RPMI7951 (cell line): ENCODE results near the gene HIC1. TPM values are rescaled to one million over a fixed set of nuclear protein-coding genes. Genes with fewer than 3 reads are reported as not detected.

ENCODE experiments used
- DNase-seq: peaks from one replicate; pipeline ENCODE4 v3.0.0-alpha.2; 2012; ENCODE audit warnings: low read depth
- total RNA-seq: library from RNA; depleted of rRNA; stranded (reverse); fragments of >200 nt; shearing (Covaris generic); gene quantifications from 2 replicates; pipeline ENCODE4 v1.2.3, GENCODE V29; 2014

HIC1 gene
- total RNA-seq, 1 experiment from 2014 or later, result 4.6 TPM

GRCh38 chr17:2076087-2076984 lies 21.4 kb downstream of the HIC1 start:
- DNase-seq, result peak; percentile 96

DNA sequence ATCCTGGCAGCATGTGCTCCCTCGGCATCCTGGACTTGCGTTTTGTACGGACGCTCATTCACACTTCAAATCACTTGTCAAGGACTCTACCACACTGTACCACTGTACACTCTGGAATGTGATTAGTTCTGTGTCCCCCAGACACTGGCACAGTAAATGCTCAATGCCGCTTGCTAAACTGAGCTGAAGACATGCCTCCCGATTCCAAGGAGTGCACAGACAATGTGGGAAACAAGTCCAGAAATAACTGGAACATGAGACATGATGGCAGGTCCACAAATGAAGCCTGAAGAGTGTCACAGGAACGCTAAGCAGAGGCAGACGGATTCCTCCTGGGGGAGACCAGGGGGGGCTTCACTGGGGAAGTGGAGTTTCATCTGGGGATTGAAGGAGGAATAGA lies 22.1 kb downstream of the HIC1 start:
- no peak for DNase-seq

GRCh38 chr17:2081564-2081963 lies 26.7 kb downstream of the HIC1 start:
- DNase-seq, result peak; percentile 90

- peak; percentile 77 for DNase-seq
Measured at GRCh38 chr17:2082003-2082781, 27.3 kb downstream of the HIC1 start.

GRCh38 chr17:2083613-2084035 lies 28.7 kb downstream of the HIC1 start:
- no peak for DNase-seq

- peak; percentile 96 for DNase-seq
Measured at GRCh38 chr17:2084036-2084765, 29.3 kb downstream of the HIC1 start.

DNA sequence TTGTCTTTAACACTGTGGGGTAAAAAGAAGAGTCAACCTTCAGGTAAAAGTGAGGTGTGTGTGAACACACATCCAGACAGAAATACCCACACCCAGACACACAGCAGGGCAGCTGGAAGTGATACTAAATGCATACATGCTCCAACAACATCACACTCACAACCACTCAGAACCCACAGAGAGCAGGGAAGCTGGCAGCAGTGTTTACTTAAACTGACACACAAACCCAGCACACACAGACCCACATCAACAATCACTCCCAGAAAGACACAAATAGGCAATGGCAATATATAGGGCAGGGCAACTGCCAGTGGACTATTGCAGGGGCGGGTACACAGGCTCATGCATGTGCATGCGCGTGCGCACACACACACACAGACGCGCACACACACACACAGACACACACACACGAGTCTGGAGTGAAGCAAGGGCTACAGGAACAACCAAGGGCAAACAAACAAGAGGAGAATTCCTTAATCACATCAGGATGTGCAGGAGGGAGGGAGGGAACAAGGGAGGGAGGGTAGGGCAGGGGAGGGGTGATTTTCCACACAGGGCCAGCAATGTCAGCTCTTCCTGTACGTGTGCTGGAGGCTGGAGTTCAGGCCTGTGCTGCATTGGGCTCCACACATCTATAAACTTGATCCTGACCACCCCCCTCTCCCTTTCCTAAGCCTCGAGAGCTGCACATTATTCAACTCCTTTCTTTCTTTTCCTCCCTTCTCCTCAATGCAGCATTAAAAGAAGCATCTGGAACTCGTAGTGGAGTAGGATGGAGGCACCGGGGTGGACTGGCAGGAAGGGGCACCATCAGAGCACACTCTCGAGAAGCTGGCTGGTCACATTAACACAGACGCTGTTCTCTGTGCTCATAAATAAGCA lies 30.1 kb downstream of the HIC1 start:
- DNase-seq, result peak; percentile 88

- peak; percentile 52 for DNase-seq
Measured at GRCh38 chr17:2085648-2085949, 30.7 kb downstream of the HIC1 start.

DNA sequence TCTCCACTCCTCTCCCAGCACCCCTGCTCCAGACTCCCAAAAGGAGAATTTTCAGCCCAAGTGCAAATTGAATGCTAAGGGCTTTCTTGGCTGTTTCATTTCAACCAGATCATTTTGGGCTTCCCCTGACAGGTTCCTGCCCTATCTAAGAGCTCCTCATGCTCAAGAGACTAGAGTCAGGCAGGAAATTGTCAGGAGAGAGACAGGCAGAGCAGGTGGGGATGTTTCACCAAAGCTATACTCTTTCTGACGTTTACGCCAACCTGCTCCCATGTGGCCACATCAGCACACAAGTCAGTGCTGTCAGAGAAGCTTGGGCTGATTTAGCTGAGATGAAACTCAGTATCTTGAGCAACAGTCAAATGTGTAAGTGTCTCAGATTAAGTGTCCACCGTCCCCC lies 31.4 kb downstream of the HIC1 start:
- no peak for DNase-seq

DNA sequence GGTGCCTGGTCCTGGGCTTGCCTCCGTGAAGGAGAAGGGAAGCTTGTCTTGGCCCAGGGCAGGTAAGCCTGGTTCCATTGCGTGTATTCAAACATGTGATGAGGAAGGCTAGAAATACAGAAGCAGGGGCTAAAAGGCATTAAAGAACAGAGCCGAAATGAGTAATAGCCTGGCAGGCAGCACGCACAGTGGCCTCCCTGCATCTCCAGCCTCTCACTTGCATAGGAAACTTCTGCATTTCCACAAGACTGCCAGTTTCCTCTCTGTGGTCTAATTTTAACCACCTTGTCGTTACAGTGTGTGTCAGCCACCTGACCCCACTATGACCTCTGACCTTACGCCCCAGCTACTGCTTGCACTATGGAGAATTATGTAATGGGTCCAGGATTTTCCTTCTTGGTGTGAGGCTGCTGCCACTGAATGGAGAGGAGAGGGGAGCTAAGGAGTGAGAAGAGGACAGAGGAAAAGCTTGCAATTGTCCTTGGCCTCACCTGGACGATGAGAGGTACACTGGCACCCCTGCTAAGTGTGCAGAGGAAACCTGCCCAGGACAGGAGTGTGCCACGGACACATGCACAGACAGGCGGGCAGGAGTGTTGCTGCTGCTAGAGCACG lies 32.8 kb downstream of the HIC1 start:
- peak; percentile 78 for DNase-seq

- peak; percentile 63 for DNase-seq
Measured at GRCh38 chr17:2089021-2089422, 34.1 kb downstream of the HIC1 start.

- no peak for DNase-seq
Measured at GRCh38 chr17:2090210-2090641, 35.3 kb downstream of the HIC1 start.

- peak; percentile 93 for DNase-seq
Measured at GRCh38 chr17:2090804-2091534, 36.1 kb downstream of the HIC1 start.

GRCh38 chr17:2092253-2092652 lies 37.4 kb downstream of the HIC1 start:
- no peak for DNase-seq

- DNase-seq, result no peak
Measured at GRCh38 chr17:2093349-2093748, 38.4 kb downstream of the HIC1 start.

GRCh38 chr17:2094891-2095535 lies 40.1 kb downstream of the HIC1 start:
- DNase-seq, result no peak

GRCh38 chr17:2095536-2095910 lies 40.6 kb downstream of the HIC1 start:
- DNase-seq, result no peak

- no peak for DNase-seq
Measured at GRCh38 chr17:2101448-2102257, 46.8 kb downstream of the HIC1 start.
